Endothelial cell of umbilical vein (primary cell): ENCODE data around the gene GGN.

Experiments used
- POLR2A ChIP-seq: IDR thresholded peaks from 2 replicates; pipeline ENCODE4 v1.6.1; 2012; ENCODE audit warnings: low read depth, mild to moderate bottlenecking, control low read depth, low read length
- TF ChIP-seq, protein P1 (sequence below), 2 donors: IDR thresholded peaks; 1 replicate in 1 of 2; 2 replicates in 1 of 2; pipeline ENCODE4 v1.5.1; 2011; ENCODE audit warnings: low read length in 2 of 2, mild to moderate bottlenecking in 2 of 2, moderate library complexity in 2 of 2, control low read depth in 1 of 2, inconsistent platforms in 1 of 2, low read depth in 1 of 2; ENCODE audit not compliant: insufficient read depth in 1 of 2; ENCODE audit errors: extremely low read depth in 1 of 2

DNA sequence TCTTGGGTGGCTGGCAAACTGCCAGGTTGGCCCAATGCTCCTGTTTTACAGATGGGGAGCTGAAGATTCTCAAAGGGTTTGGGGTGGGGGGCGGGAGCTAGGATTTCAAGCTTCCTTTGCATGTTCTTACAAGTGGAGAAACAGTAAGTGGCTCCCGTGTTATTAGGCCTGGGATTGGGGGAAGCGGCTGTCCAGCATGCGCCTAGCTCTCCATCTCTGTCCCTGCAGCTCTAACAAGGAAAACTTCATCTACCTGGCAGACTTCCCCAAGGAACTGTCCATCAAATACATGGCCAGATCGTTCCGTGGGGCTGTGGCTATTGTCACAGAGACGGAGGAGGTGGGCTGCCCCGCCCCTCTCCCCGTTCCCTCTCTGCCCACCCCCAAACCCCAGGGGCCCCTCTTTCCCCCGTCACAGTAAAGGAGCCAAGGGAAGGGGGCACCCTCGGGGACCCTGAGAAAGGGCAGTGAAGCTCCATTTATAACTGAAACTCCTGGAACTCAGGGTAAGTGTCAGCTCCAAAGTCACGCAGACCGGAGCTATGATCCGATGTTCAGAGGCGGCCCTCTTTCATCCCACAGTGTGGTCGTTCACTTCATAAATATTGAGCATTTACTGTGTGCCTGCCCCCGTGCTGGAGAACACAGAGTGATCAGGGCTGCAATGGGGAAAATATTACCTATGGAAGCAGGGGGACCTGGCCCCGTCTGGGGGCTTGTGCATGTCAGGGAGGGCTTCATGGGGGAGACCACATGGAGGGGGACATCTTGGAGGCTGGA is 28.4 kb downstream of the GGN start:
- TF ChIP-seq, protein P1, sequence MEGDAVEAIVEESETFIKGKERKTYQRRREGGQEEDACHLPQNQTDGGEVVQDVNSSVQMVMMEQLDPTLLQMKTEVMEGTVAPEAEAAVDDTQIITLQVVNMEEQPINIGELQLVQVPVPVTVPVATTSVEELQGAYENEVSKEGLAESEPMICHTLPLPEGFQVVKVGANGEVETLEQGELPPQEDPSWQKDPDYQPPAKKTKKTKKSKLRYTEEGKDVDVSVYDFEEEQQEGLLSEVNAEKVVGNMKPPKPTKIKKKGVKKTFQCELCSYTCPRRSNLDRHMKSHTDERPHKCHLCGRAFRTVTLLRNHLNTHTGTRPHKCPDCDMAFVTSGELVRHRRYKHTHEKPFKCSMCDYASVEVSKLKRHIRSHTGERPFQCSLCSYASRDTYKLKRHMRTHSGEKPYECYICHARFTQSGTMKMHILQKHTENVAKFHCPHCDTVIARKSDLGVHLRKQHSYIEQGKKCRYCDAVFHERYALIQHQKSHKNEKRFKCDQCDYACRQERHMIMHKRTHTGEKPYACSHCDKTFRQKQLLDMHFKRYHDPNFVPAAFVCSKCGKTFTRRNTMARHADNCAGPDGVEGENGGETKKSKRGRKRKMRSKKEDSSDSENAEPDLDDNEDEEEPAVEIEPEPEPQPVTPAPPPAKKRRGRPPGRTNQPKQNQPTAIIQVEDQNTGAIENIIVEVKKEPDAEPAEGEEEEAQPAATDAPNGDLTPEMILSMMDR (IDR thresholded peaks at IDR 0.05; ENCODE audit: extremely low read depth in 1 of 2, insufficient read depth in 1 of 2, low read depth in 1 of 2, low read length in 2 of 2): no peak
- TF ChIP-seq POLR2A: no peak
